OCI-M2 (cell line): ENCODE data around the gene ZNF678.
"Not testable (repeated sequence)": the region's sequence is repeated elsewhere in the genome, so short reads cannot be mapped to it uniquely, and the experiment has no call there.

Source experiments
- DNase-seq: peaks from one replicate; lab custom pipeline; 2025; ENCODE audit not compliant: unreplicated experiment; lab: John Stamatoyannopoulos, UW

ZNF678 gene

GRCh38 chr1:227596222-227596621 lies 32.9 kb downstream of the ZNF678 start:
- not testable (repeated sequence) for DNase-seq

GRCh38 chr1:227603327-227603726 lies 40.0 kb downstream of the ZNF678 start:
- DNase-seq = no peak

- no peak for DNase-seq
These were observed 41.1 kb downstream of the ZNF678 start for GRCh38 chr1:227604446-227604845.

GRCh38 chr1:227606271-227606670 lies 42.9 kb downstream of the ZNF678 start:
- DNase-seq = peak; percentile 14

- DNase-seq = no peak
These were observed 44.1 kb downstream of the ZNF678 start for GRCh38 chr1:227607336-227607898.

- no peak for DNase-seq
These were observed 49.3 kb downstream of the ZNF678 start for GRCh38 chr1:227612658-227613057.

- no peak for DNase-seq
These were observed 50.2 kb downstream of the ZNF678 start for GRCh38 chr1:227613526-227613925.

GRCh38 chr1:227621211-227621610 lies 57.9 kb downstream of the ZNF678 start:
- no peak for DNase-seq

GRCh38 chr1:227622739-227623475 lies 59.6 kb downstream of the ZNF678 start:
- no peak for DNase-seq

GRCh38 chr1:227632325-227632724 lies 69.0 kb downstream of the ZNF678 start:
- DNase-seq = no peak

- DNase-seq = no peak
These were observed 72.2 kb downstream of the ZNF678 start for GRCh38 chr1:227635596-227635995.

- no peak for DNase-seq
These were observed 91.1 kb downstream of the ZNF678 start for GRCh38 chr1:227654431-227654830.

GRCh38 chr1:227654858-227655752 lies 91.7 kb downstream of the ZNF678 start:
- no peak for DNase-seq

- DNase-seq = no peak
These were observed 98.1 kb downstream of the ZNF678 start for GRCh38 chr1:227661495-227661894.

- DNase-seq = no peak
These were observed 99.6 kb downstream of the ZNF678 start for GRCh38 chr1:227662933-227663332.

GRCh38 chr1:227666286-227666685 lies 102.9 kb downstream of the ZNF678 start:
- no peak for DNase-seq

GRCh38 chr1:227673441-227673840 lies 110.1 kb downstream of the ZNF678 start:
- DNase-seq = no peak

- no peak for DNase-seq
These were observed 122.5 kb downstream of the ZNF678 start for GRCh38 chr1:227685807-227686206.

- no peak for DNase-seq
These were observed 134.0 kb downstream of the ZNF678 start for GRCh38 chr1:227697321-227697864.

- not testable (repeated sequence) for DNase-seq
These were observed 138.3 kb downstream of the ZNF678 start for GRCh38 chr1:227701631-227702030.

- no peak for DNase-seq
These were observed 144.5 kb downstream of the ZNF678 start for GRCh38 chr1:227707846-227708245.
